ENCODE data around the gene CES4A. TPM values are rescaled to one million over a fixed set of nuclear protein-coding genes. Genes with fewer than 3 reads are reported as not detected.

Gene CES4A
- total RNA-seq, 1 experiment from 2014 or later = 0.15 TPM

GRCh38 chr16:67034487-67034886 is 46.1 kb downstream of the CES4A start:
- H3K9me3 ChIP-seq (ENCODE audit: low read depth, low read length, poor library complexity, severe bottlenecking) = no peaks in the 10 kb centered on the region
- no peak for TF ChIP-seq EZH2 (IDR thresholded peaks at IDR 0.05; ENCODE audit: borderline replicate concordance, low read depth, low read length, poor library complexity, severe bottlenecking)
- TF ChIP-seq CTCF (conservative IDR thresholded peaks at IDR 0.05; ENCODE audit: low read depth, low read length) = no peak
- no TSS peak for BruUV-seq (replicated peaks)
- peak; percentile 64 for DNase-seq (ENCODE audit: low spot score)
- peaks cover 50% of the 10 kb centered on the region for H3K4me1 ChIP-seq (ENCODE audit: insufficient read depth, low read length, poor library complexity, severe bottlenecking)
- H3K27ac ChIP-seq (ENCODE audit: low read depth, low read length, poor library complexity, severe bottlenecking) = peak overlapping the region; percentile 15
- H3K36me3 ChIP-seq (ENCODE audit: insufficient read depth, low read length, poor library complexity, severe bottlenecking) = peaks cover 31% of the 10 kb centered on the region
- H3K27me3 ChIP-seq (replicated peaks; ENCODE audit: insufficient read depth, low read depth, low read length, poor library complexity) = no peaks in the 10 kb centered on the region
- intact Hi-C loops (cut with micrococcal nuclease; ENCODE audit: unreplicated experiment) = no loop called here
- ChIA-PET CTCF (interaction anchor here (1.0 kb wide), 1 partner anchor 17 kb away, joined by 3 read pairs; no protein-coding TSS in a partner anchor), POLR2A (ENCODE audit: low non-redundant PET) (no interaction called here)
- H3K4me3 ChIP-seq (ENCODE audit: low read depth, low read length, poor library complexity, severe bottlenecking) = no peak overlapping the region

- POLR2A ChIA-PET (ENCODE audit: low non-redundant PET) = no interaction called here
- Histone ChIP-seq H3K27me3 (replicated peaks; ENCODE audit: insufficient read depth, low read depth, low read length, poor library complexity) (no peaks in the 10 kb centered on the region), H3K4me3 (ENCODE audit: low read depth, low read length, poor library complexity, severe bottlenecking) (no peak overlapping the region), H3K36me3 (ENCODE audit: insufficient read depth, low read length, poor library complexity, severe bottlenecking) (peaks cover 40% of the 10 kb centered on the region), H3K27ac (ENCODE audit: low read depth, low read length, poor library complexity, severe bottlenecking) (no peak overlapping the region), H3K4me1 (ENCODE audit: insufficient read depth, low read length, poor library complexity, severe bottlenecking) (peaks cover 50% of the 10 kb centered on the region), H3K9me3 (ENCODE audit: low read depth, low read length, poor library complexity, severe bottlenecking) (no peaks in the 10 kb centered on the region)
- TF ChIP-seq CTCF (conservative IDR thresholded peaks at IDR 0.05; ENCODE audit: low read depth, low read length) (no peak), EZH2 (IDR thresholded peaks at IDR 0.05; ENCODE audit: borderline replicate concordance, low read depth, low read length, poor library complexity, severe bottlenecking) (no peak)
- no peak for DNase-seq (ENCODE audit: low spot score)
- BruUV-seq (replicated peaks) = no TSS peak
- intact Hi-C loops (cut with micrococcal nuclease; ENCODE audit: unreplicated experiment) = no loop called here
- CTCF ChIA-PET = no interaction called here
These were observed 47.0 kb downstream of the CES4A start for GRCh38 chr16:67035364-67035763.

GRCh38 chr16:67036323-67036741 is 47.9 kb downstream of the CES4A start:
- H3K4me3 ChIP-seq (ENCODE audit: low read depth, low read length, poor library complexity, severe bottlenecking) = no peak overlapping the region
- H3K27ac ChIP-seq (ENCODE audit: low read depth, low read length, poor library complexity, severe bottlenecking) = peak overlapping the region; percentile 38
- H3K36me3 ChIP-seq (ENCODE audit: insufficient read depth, low read length, poor library complexity, severe bottlenecking) = peaks cover 48% of the 10 kb centered on the region
- ChIA-PET CTCF (no interaction called here), POLR2A (ENCODE audit: low non-redundant PET) (no interaction called here)
- peaks cover 43% of the 10 kb centered on the region for H3K4me1 ChIP-seq (ENCODE audit: insufficient read depth, low read length, poor library complexity, severe bottlenecking)
- TF ChIP-seq EZH2 (IDR thresholded peaks at IDR 0.05; ENCODE audit: borderline replicate concordance, low read depth, low read length, poor library complexity, severe bottlenecking) (no peak), CTCF (conservative IDR thresholded peaks at IDR 0.05; ENCODE audit: low read depth, low read length) (no peak)
- no peak for DNase-seq (ENCODE audit: low spot score)
- H3K27me3 ChIP-seq (replicated peaks; ENCODE audit: insufficient read depth, low read depth, low read length, poor library complexity) = no peaks in the 10 kb centered on the region
- BruUV-seq (replicated peaks) = no TSS peak
- intact Hi-C loops (cut with micrococcal nuclease; ENCODE audit: unreplicated experiment) = no loop called here
- no peaks in the 10 kb centered on the region for H3K9me3 ChIP-seq (ENCODE audit: low read depth, low read length, poor library complexity, severe bottlenecking)
